Stomach (tissue), 19 donors: ENCODE measurements around the gene ELAVL4. TPM values are rescaled to one million over a fixed set of nuclear protein-coding genes. Genes with fewer than 3 reads are reported as not detected.

Source experiments
- DNase-seq, 2 donors: peaks; one replicate each; pipeline versions ENCODE4 v3.0.0 to v3.0.0-alpha.2; 2013 to 2019
- H3K27ac ChIP-seq, 5 donors: fragments of 200-600 bp in 4 of 5; sonication (generic) in 4 of 5; one replicate each; pipeline ENCODE4 v1.5.1; 2013 to 2019; ENCODE audit warnings: mild to moderate bottlenecking in 1 of 5, moderate library complexity in 1 of 5
- H3K27me3 ChIP-seq, 3 donors: fragments of 200-600 bp; sonication (generic); one replicate each; pipeline ENCODE4 v1.5.1; 2017 to 2019; ENCODE audit warnings: mixed run types in 1 of 3
- H3K36me3 ChIP-seq, 4 donors: fragments of 200-600 bp; sonication (generic); 1 replicate in 3 of 4; 2 replicates in 1 of 4; pipeline ENCODE4 v1.5.1; 2016 to 2019
- H3K4me1 ChIP-seq, 4 donors: fragments of 200-600 bp; sonication (generic); one replicate each; pipeline ENCODE4 v1.5.1; 2016 to 2019
- H3K4me3 ChIP-seq, 4 donors: fragments of 200-600 bp; sonication (generic) in 3 of 4; one replicate each; pipeline ENCODE4 v1.5.1; 2016 to 2019; ENCODE audit warnings: mild to moderate bottlenecking in 1 of 4
- H3K9me3 ChIP-seq, 4 donors: fragments of 200-600 bp; sonication (generic); one replicate each; pipeline ENCODE4 v1.5.1; 2016 to 2019
- EP300 ChIP-seq: sonication (generic); formaldehyde crosslinking; IDR thresholded peaks from one replicate; pipeline ENCODE4 v1.6.1; 2017; ENCODE audit warnings: antibody characterized with exemption
- POLR2A ChIP-seq, 4 donors: fragments of 450-650 bp; IDR thresholded peaks; one replicate each; pipeline ENCODE4 v1.6.1; 2016; ENCODE audit warnings: antibody characterized with exemption in 4 of 4, control low read depth in 2 of 4, mild to moderate bottlenecking in 1 of 4, moderate library complexity in 1 of 4
- POLR2AphosphoS5 ChIP-seq, 3 donors: sonication (generic); formaldehyde crosslinking; IDR thresholded peaks; one replicate each; pipeline ENCODE4 v1.6.1; 2016; ENCODE audit warnings: antibody characterized with exemption in 3 of 3
- WGBS, 5 donors: extraction: QIAGEN DNeasy Blood & Tissue Kit in 3 of 5; methylation state at CpG; one replicate each; pipeline versions ENCODE4 v1.1.5 to v1.1.7; 2013 to 2018; 5-methylcytosine and 5-hydroxymethylcytosine counted together
- intact Hi-C: fragments of 100-400 bp; cut with DNase I; formaldehyde crosslinking; loops from one replicate; pipeline ENCODE4 v1.15.1; 2023; ENCODE audit warnings: low total_unique reads
- long read RNA-seq, 10 donors: transcript quantifications; one replicate each; lab custom pipeline, GENCODE V29; 2026
- polyA plus RNA-seq, 3 donors: library from polyadenylated mRNA; stranded (reverse); fragments of 200-250 nt; gene quantifications; one replicate each; pipeline ENCODE4 v1.2.3, GENCODE V29; 2013
- total RNA-seq, 5 donors: library from RNA; depleted of rRNA; stranded (reverse); fragments of >200 nt; gene quantifications; one replicate each; pipeline versions ENCODE4 v1.1.0 to v1.2.3, GENCODE V29; 2014 to 2016
- TF ChIP-seq, protein P1 (sequence below), 7 experiments: fragments of 450-650 bp in 4 of 7; fragments of 200-600 bp in 3 of 7; sonication (generic) in 3 of 7; IDR thresholded peaks; one replicate each; pipeline ENCODE4 v1.5.1; 2016 to 2019; ENCODE audit warnings: antibody characterized with exemption in 7 of 7, control low read depth in 2 of 7, mild to moderate bottlenecking in 1 of 7
- donor health status: healthy with polysubstance abuse.
- donor health status: Bipolar disorder and iron deficiency.
- donor health status: healthy.

ELAVL4 gene
- total RNA-seq = 1 to 10 TPM in 1 of 5 donors, not detected in 4; 4.8 TPM
- polyA plus RNA-seq = under 1 TPM in 2 of 3 donors, not detected in 1; 0.30 to 0.31 TPM
- long read RNA-seq, donor 1, partial matches to known transcripts = 8 of 13 reads
- long read RNA-seq, donor 1, other reads (novel, unspliced or antisense) = 0 of 13 reads
- long read RNA-seq, donor 2, transcript ELAVL4-205 (7 exons, 3,966 nt) = major isoform, 10 of 20 reads
- long read RNA-seq, donor 2, partial matches to known transcripts = 5 of 20 reads
- long read RNA-seq, donor 2, other reads (novel, unspliced or antisense) = 0 of 20 reads
- long read RNA-seq, donor 3, partial matches to known transcripts = 0 of 1 reads
- long read RNA-seq, donor 3, other reads (novel, unspliced or antisense) = 0 of 1 reads
- long read RNA-seq, donor 4 = 0 reads
- long read RNA-seq, donor 5, partial matches to known transcripts = 0 of 2 reads
- long read RNA-seq, donor 5, other reads (novel, unspliced or antisense) = 0 of 2 reads
- long read RNA-seq, donor 6 = 0 reads
- long read RNA-seq, donor 7, partial matches to known transcripts = 0 of 3 reads
- long read RNA-seq, donor 7, other reads (novel, unspliced or antisense) = 0 of 3 reads
- long read RNA-seq, donor 8, partial matches to known transcripts = 0 of 2 reads
- long read RNA-seq, donor 8, other reads (novel, unspliced or antisense) = 0 of 2 reads
- long read RNA-seq, donor 9, partial matches to known transcripts = 6 of 9 reads
- long read RNA-seq, donor 9, other reads (novel, unspliced or antisense) = 0 of 9 reads
- long read RNA-seq, donor 10, partial matches to known transcripts = 0 of 2 reads
- long read RNA-seq, donor 10, other reads (novel, unspliced or antisense) = 0 of 2 reads

DNA sequence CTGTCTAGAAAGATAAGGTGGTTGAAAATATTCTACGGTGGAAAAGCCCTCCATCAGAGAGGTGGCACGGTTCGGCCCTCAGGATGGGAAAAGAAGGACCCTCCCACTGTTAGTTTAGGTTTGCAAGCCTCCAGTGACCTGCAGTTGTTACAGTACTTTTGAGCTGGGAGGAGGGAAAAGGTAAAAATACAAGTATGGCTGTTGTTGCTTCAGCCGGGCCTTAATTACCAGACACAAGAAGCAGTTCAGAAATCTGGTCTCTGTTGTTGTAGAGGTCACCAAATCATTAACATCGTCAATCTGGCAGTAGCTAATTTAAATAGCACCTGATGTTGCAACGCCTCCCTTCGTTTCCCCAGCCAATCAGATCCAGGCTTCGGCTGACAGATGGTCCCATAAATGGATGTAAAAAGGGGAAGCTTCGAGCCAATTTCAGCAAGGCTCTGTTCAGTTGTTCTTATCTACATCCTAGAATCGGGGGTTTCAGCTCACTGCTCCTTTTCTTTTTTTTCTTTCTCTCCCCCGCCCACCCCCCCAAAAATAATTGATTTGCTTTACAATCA lies at the start of gene ELAVL4:
TSS of gene ELAVL4 (plus strand) at position 424 of the 563 bp plus-strand sequence. CDS start 270 bp downstream, outside the sequence.
- Histone ChIP-seq H3K36me3 (no peaks in the 10 kb centered on the region), H3K27ac (no peak within 1 kb of the TSS), H3K4me3 (no peak within 1 kb of the TSS), H3K9me3 (no peaks in the 10 kb centered on the region), H3K27me3 (peaks cover 0 to 49% (median 24%) of the 10 kb centered on the region in 3 donors), H3K4me1 (peaks cover 0 to 14% (median 6%) of the 10 kb centered on the region in 4 donors)
- TF ChIP-seq, protein P1, sequence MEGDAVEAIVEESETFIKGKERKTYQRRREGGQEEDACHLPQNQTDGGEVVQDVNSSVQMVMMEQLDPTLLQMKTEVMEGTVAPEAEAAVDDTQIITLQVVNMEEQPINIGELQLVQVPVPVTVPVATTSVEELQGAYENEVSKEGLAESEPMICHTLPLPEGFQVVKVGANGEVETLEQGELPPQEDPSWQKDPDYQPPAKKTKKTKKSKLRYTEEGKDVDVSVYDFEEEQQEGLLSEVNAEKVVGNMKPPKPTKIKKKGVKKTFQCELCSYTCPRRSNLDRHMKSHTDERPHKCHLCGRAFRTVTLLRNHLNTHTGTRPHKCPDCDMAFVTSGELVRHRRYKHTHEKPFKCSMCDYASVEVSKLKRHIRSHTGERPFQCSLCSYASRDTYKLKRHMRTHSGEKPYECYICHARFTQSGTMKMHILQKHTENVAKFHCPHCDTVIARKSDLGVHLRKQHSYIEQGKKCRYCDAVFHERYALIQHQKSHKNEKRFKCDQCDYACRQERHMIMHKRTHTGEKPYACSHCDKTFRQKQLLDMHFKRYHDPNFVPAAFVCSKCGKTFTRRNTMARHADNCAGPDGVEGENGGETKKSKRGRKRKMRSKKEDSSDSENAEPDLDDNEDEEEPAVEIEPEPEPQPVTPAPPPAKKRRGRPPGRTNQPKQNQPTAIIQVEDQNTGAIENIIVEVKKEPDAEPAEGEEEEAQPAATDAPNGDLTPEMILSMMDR (IDR thresholded peaks at IDR 0.05) = no peak
- TF ChIP-seq POLR2A (IDR thresholded peaks at IDR 0.05) (no peak), POLR2AphosphoS5 (IDR thresholded peaks at IDR 0.05) (no peak), EP300 (no peak)
- peak in 1 of 2 donors; percentile 62 for DNase-seq
- 42 to 54% (median 48%) methylated on average over 11 of the region's 11 CpGs for WGBS, 5 donors
- intact Hi-C loops = no loop called here

DNA sequence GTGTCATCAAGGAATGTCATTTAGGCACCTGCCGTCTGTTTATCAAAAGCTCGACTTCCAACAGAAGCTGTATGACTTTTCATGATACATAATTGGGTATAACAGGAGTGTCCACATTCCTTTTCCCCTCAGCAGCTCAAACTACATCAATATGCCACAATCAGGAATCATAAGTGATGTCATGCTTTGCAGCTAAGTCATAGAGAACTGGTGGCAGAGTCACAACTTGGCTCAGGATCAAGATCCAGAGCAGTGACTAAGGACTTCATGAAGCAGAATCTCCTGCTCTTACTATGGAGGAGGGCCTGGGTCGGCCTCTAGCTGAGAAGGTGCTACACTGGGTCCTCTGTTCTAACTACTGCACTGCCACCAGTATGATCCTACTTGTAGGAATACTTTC lies 48.4 kb upstream of the ELAVL4 start:
- Histone ChIP-seq H3K27me3 (no peaks in the 10 kb centered on the region), H3K4me1 (no peaks in the 10 kb centered on the region), H3K9me3 (no peaks in the 10 kb centered on the region), H3K27ac (no peak overlapping the region), H3K36me3 (no peaks in the 10 kb centered on the region), H3K4me3 (no peak overlapping the region)
- peak in 1 of 2 donors; percentile 13 for DNase-seq
- 48 to 64% (median 56%) methylated on average over 3 of the region's 3 CpGs for WGBS, 5 donors
- intact Hi-C loops = no loop called here
- no peak for TF ChIP-seq POLR2A (IDR thresholded peaks at IDR 0.05)
- TF ChIP-seq, protein P1 (IDR thresholded peaks at IDR 0.05) = no peak
- TF ChIP-seq EP300 = no peak

DNA sequence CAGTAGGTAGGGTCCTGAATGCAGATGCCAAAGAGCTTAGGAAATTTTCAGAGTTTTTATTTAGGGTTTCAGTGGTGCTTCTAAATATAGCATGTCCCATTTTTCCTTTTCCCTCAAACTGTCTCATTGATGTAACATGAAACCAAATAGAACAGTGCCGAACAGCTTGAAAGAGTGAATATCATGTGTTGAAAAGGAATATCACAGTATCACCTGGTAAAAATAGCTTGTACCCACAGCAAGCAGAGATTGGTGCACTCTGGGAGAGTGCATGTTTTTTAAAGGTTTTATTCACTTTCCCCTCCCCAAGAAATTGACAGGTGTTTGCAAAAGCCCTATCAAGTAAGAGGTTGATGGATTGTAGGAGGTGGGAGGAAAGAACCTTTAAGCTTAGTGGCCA lies 41.9 kb upstream of the ELAVL4 start:
- intact Hi-C loops = no loop called here
- Histone ChIP-seq H3K27ac (no peak overlapping the region), H3K4me3 (no peak overlapping the region), H3K36me3 (no peaks in the 10 kb centered on the region), H3K4me1 (no peaks in the 10 kb centered on the region), H3K27me3 (no peaks in the 10 kb centered on the region), H3K9me3 (no peaks in the 10 kb centered on the region)
- DNase-seq = no peak
- WGBS, 5 donors = 30 to 66% (median 44%) methylated on average over 1 of the region's 1 CpG
- TF ChIP-seq POLR2A (IDR thresholded peaks at IDR 0.05) (no peak), EP300 (no peak), POLR2AphosphoS5 (IDR thresholded peaks at IDR 0.05) (no peak)
- TF ChIP-seq, protein P1 (IDR thresholded peaks at IDR 0.05) = no peak

DNA sequence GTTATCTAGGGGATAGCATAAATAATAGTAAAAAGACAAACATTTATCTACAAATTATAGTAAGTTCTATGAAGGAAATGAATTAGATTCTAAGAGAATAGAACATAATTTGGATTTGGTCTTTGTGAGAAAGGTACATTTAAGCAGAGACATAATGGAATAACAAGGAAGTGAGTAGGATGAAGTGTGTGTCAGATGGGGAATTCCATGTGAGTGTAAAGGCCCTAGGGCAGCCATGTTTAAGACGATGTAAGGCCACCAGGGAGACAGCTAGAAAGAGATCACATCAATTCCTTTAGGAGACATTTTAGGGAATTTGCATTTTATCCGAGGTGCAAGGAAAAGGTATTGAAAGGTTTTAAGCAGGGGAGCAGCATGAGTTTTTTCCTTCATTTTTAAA lies 33.8 kb upstream of the ELAVL4 start:
- 72 to 84% (median 79%) methylated on average over 2 of the region's 2 CpGs for WGBS, 5 donors
- intact Hi-C loops = no loop called here

More for the DNA sequence above, 33.8 kb upstream of the ELAVL4 start:
- no peaks in the 10 kb centered on the region for H3K9me3 ChIP-seq
- TF ChIP-seq EP300 = no peak
- TF ChIP-seq POLR2A (IDR thresholded peaks at IDR 0.05) = no peak
- TF ChIP-seq, protein P1 (IDR thresholded peaks at IDR 0.05) = no peak
- TF ChIP-seq POLR2AphosphoS5 (IDR thresholded peaks at IDR 0.05) = no peak
- H3K4me1 ChIP-seq = no peaks in the 10 kb centered on the region
- no peaks in the 10 kb centered on the region for H3K27me3 ChIP-seq
- H3K36me3 ChIP-seq = no peaks in the 10 kb centered on the region
- DNase-seq = no peak
- no peak overlapping the region for H3K27ac ChIP-seq
- no peak overlapping the region for H3K4me3 ChIP-seq
